ENCODE results near the gene NUBPL.

NUBPL gene

GRCh38 chr14:31561155-31561846, at the start of gene NUBPL:
Gene NUBPL, plus strand, starts transcription at chr14:31561404. Its CDS starts 36 bp downstream, at chr14:31561440.
- DNase-seq (ENCODE audit: low read depth): peak; percentile 88

- no peak for DNase-seq (ENCODE audit: low read depth)
These were observed 34.1 kb upstream of the NUBPL start for GRCh38 chr14:31527087-31527486.

DNA sequence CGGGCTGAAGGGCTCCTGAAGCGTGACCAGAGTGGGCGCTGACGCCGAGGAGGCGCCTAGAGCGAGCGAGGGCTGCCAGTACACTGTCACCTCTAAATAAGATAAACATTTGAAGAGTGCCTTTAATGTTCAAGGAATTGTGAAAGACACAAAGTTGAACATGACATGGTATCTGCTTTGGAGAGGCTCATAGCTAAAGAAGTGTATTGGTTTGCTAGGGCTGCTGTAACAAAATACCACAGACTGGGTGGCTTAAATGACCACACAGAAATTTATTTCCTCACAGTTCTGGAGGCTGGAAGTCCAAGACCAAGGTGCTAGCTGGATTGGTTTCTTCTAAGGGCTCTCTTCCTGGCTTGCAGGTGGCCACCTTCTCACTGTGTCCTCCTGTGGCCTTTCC, 33.7 kb upstream of the NUBPL start:
- DNase-seq (ENCODE audit: low read depth): no peak

GRCh38 chr14:31529053-31529452, 32.2 kb upstream of the NUBPL start:
- no peak for DNase-seq (ENCODE audit: low read depth)

GRCh38 chr14:31530136-31530535, 31.1 kb upstream of the NUBPL start:
- DNase-seq (ENCODE audit: low read depth): no peak

GRCh38 chr14:31536201-31536960, 24.8 kb upstream of the NUBPL start:
- no peak for DNase-seq (ENCODE audit: low read depth)

GRCh38 chr14:31541702-31542101, 19.5 kb upstream of the NUBPL start:
- DNase-seq (ENCODE audit: low read depth): no peak

DNA sequence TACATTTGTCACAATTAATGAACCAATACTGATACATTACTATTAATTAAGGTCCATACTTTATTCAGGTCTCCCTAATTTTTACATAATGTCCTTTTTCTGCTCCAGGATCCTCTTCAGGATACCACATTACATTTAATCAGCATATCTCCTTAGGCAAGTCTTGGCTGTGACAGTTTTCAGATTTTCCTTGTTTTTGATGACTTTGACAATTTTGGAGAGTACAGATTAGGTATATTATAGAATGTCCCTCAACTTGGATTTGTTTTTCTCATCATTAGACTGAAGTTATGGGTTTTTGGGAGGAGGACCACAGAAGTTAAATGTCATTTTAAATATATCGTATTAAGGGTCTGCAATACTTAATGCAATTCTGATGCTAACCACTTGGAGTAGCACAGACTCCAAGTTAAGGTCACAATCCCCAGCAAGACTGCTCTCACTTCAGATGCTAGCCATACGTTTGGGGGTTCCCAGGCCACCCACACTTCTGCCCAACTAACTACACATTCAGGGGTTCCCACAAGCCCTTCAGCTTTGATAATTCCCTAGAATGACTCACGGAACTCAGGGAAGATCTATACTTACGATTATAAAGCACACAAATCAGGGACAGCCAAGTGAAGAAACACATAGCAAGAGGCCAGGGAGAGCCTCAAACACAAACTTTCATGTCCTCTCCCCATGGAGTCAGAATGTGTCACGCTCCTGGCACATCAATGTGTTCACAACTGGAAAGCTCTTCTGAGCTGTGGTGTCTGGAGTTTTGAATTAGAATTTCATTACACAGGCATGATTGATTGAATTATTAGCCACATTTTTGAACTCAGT, 17.0 kb upstream of the NUBPL start:
- DNase-seq (ENCODE audit: low read depth): no peak

GRCh38 chr14:31544816-31545215, 16.4 kb upstream of the NUBPL start:
- DNase-seq (ENCODE audit: low read depth): no peak

GRCh38 chr14:31545328-31545727, 15.9 kb upstream of the NUBPL start:
- DNase-seq (ENCODE audit: low read depth): no peak

DNA sequence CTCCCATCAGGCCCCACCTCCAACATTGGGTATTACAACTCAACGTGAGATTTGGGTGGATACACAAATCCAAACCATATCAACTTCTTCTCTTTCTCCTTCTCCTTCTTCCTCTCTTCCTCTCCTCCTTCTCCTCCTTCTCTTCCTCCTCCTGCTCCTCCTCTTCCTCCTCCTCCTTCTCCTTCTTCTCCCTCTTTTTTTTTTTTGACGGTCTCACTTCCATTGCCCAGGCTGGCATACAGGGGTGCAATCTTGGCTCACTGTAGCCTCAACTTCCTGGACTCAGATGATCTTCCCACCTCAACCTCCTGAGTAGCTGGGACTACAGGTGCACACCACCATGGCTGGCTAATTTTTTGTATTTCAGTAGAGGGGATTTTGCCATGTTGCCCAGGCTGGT, 11.4 kb upstream of the NUBPL start:
- no peak for DNase-seq (ENCODE audit: low read depth)

- DNase-seq (ENCODE audit: low read depth): no peak
These were observed 10.6 kb upstream of the NUBPL start for GRCh38 chr14:31550589-31550988.

DNA sequence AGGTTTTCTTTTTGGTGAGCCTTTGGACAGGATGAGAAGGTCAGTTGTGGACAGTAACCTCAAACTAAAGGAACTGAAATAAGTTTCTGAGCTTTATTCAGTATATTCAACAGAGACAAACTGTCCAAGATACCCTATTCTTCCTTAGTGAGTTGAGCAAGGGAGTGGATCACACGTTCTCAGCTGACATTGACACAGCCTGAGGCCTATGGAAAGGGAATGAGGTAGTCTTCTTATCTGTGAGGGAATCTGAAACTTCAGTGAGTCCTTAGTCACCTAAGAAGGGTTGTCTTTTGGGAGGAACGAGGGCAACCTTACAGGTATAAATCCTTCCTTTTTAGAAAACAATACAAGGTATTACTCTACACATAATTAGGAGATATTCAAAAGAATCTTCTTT, 5.0 kb upstream of the NUBPL start:
- DNase-seq (ENCODE audit: low read depth): no peak

- DNase-seq (ENCODE audit: low read depth): no peak
These were observed 1.3 kb upstream of the NUBPL start for GRCh38 chr14:31559939-31560338.

- no peak for DNase-seq (ENCODE audit: low read depth)
These were observed 447 bp upstream of the NUBPL start for GRCh38 chr14:31560759-31561154.

- no peak for DNase-seq (ENCODE audit: low read depth)
These were observed 3.0 kb downstream of the NUBPL start for GRCh38 chr14:31564194-31564593.

DNA sequence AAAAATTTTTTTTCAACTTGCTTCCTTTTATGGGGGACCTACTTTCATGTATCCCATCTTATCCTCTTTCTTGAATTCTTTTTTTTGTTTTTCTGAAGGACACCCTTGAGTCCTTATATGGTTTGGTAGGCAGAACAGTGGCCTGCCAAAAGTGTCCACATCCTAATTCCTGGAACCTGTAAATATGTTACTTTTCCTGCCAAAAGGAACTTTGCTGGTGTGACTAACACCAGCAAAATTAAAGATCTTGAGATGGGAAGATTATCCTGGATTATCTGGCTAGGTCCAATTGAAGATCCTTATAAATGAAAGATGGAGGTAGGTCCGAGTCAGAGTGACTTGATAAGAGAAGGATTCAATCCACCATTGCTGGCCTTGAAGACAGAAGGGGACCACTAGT, 5.3 kb downstream of the NUBPL start:
- DNase-seq (ENCODE audit: low read depth): no peak

DNA sequence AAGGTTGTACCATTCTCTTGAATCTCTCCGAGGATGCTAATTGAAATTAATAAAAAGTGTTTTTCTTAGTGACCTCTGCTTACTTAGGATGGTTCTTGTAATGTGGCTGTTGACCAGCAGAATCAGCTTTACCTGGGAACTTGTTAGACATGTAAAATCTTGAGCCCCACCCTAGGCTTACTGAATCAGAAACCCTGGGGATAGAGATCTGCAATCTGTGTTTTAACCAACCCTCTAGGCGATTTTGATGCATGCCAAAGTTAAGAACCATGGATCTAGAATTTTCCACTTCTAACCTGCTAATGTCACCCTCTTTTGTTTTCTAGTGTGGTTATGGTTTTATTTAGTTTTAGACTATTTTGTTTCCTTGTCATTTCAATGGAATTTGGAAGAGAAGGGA, 6.5 kb downstream of the NUBPL start:
- DNase-seq (ENCODE audit: low read depth): no peak

- DNase-seq (ENCODE audit: low read depth): no peak
These were observed 7.0 kb downstream of the NUBPL start for GRCh38 chr14:31568161-31568560.

DNA sequence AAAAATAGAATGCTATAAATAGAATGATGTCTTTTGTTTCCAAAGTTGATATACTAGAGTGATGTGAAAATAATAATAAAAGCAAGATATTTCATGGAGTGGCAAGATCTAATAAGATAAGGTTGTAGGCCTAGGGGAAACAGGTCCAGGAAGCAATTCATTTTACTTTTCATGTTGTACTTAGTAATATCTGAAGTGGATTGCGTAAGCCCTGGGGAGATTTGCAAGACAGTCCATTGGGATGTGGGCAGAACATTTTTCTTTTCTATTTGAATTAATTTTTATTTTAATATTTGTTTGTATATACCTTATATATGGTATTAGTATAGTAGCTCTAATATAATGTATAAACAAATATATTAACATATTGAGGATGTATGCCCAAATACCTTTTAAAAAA, 7.5 kb downstream of the NUBPL start:
- DNase-seq (ENCODE audit: low read depth): no peak

DNA sequence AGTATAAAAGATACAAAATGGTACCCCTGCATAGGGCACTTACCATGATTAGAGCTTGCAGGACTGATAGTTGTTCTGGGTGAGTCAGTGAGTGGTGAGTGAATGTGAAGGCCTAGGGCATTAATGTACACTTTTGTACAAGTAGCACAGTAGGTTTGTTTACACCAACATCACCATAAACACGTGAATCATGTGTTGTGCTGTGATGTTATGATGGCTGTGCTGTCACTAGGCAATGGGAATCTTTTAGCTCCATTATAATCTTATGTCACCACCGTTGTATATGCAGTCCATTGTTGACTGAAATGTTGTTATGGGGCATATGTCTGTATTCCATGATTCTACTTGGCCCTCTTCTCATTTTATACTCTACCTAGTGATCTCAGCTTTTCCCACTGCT, 11.8 kb downstream of the NUBPL start:
- no peak for DNase-seq (ENCODE audit: low read depth)

DNA sequence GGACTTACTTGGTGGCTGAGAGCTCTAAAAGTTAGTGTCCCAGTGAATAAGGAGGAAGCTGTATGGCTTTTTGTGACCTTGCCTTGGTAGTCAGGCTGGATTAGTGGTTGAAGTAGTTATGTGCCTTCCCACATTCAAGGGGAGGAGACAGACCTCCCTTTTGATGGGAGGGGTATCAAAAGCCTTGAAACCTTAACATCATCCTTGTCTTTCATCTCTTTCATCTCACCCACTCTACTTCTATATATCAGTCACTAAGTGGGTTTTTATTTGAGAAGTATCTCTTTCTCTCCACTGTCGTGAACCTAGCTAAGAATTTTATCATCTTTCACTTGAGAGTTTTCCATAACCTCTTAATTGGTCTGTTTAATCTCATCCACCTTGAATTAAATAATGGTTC, 15.7 kb downstream of the NUBPL start:
- no peak for DNase-seq (ENCODE audit: low read depth)

DNA sequence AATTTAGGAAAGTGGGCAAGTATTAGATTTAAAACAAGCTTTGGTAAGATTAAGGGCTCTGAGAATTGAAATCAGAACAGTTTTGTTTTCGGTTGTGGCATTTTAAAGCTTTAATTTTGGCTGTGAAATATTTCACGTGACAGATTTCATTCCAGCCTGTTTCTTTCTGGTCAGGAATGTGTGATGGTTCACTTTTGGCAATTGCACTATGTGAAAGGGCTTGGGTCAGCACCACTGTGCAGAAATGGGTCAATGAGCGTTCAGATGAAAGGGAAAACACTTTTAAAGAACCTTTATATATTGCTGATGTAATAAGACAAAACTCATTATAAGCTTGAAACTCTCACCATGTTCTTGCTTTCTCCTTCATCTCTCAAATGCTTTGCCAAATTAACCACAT, 17.1 kb downstream of the NUBPL start:
- DNase-seq (ENCODE audit: low read depth): no peak
